Glutamatergic neuron (in vitro differentiated cells): ENCODE data around the gene TMEM51. TPM values are rescaled to one million over a fixed set of nuclear protein-coding genes. Genes with fewer than 3 reads are reported as not detected.

Source experiments
- DNase-seq: peaks from one replicate; pipeline ENCODE4 v3.0.0; 2022
- H3K27ac Mint-ChIP-seq: one replicate; pipeline ENCODE4 v1.8.0; 2020; ENCODE audit warnings: mild to moderate bottlenecking, mixed read lengths, inconsistent platforms; ENCODE audit not compliant: unreplicated experiment
- H3K27me3 Mint-ChIP-seq: one replicate; pipeline ENCODE4 v1.8.0; 2020; ENCODE audit warnings: mild to moderate bottlenecking, moderate library complexity, mixed read lengths, inconsistent platforms; ENCODE audit not compliant: unreplicated experiment
- H3K36me3 Mint-ChIP-seq: one replicate; pipeline ENCODE4 v1.8.0; 2020; ENCODE audit warnings: mild to moderate bottlenecking, mixed read lengths, inconsistent platforms; ENCODE audit not compliant: unreplicated experiment
- H3K4me1 Mint-ChIP-seq: one replicate; pipeline ENCODE4 v1.8.0; 2020; ENCODE audit warnings: mild to moderate bottlenecking, low read depth, mixed read lengths, inconsistent platforms; ENCODE audit not compliant: unreplicated experiment
- H3K4me3 Mint-ChIP-seq: one replicate; pipeline ENCODE4 v1.8.0; 2020; ENCODE audit warnings: mild to moderate bottlenecking, mixed read lengths, inconsistent platforms; ENCODE audit not compliant: unreplicated experiment
- H3K9me3 Mint-ChIP-seq: one replicate; pipeline ENCODE4 v1.8.0; 2020; ENCODE audit warnings: mild to moderate bottlenecking, moderate library complexity, mixed read lengths, inconsistent platforms; ENCODE audit not compliant: unreplicated experiment
- total RNA-seq: library from RNA; stranded (reverse); fragmentation: NEBNext Ultra II Directional; extraction: Animal tissue kit (Norgen Biotek cat#: 25700); gene quantifications from one replicate; pipeline ENCODE4 v1.2.1, GENCODE V29; 2021; ENCODE audit not compliant: unreplicated experiment
- TF ChIP-seq, protein P1 (sequence below): fragments of 200-600 bp; sonication (generic); IDR thresholded peaks from one replicate; pipeline ENCODE4 v1.5.0; 2021; ENCODE audit not compliant: partially characterized antibody, unreplicated experiment

TMEM51 gene
- total RNA-seq, 1 donor from 2014 or later = 3.2 TPM

DNA sequence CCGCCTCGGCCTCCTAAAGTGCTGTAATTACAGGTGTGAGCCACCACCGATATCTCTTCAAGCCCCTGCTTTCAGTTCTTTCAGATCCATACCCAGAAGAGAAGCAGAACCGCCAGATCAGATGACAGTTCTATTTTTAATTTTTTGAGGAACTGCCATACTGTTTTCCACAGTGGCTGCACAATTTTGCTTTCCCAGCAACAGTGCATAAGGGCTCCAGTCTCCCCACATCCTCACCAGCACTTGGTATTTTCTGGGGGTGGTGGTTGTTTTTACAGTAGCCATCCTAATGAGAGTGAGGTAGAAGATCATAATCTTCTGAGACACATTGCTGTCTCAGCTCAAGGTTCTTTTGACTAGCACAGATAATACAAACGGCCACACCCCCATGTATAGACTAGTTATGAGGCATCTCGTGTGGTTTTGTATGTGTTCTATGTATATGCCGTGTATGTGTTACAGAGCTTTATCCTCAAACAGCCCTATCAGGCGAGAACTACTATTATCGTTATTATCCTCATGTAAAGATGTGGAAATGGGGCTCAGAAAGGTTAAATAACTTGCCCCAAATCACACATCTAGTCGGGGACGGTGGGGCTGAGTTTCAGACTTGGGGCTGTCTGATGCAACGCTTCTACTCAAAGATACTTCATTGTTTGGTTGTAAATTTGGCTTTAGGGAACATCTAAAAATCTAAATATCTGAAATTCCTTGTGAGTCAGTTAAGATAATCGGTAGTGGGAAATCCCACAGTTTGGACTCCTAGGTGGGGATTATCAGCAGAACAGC lies 105.5 kb downstream of the TMEM51 start:
- peaks cover 5% of the 10 kb centered on the region for H3K27me3 Mint-ChIP-seq
- peaks cover 2% of the 10 kb centered on the region for H3K9me3 Mint-ChIP-seq
- no peaks in the 10 kb centered on the region for H3K36me3 Mint-ChIP-seq
- TF ChIP-seq, protein P1, sequence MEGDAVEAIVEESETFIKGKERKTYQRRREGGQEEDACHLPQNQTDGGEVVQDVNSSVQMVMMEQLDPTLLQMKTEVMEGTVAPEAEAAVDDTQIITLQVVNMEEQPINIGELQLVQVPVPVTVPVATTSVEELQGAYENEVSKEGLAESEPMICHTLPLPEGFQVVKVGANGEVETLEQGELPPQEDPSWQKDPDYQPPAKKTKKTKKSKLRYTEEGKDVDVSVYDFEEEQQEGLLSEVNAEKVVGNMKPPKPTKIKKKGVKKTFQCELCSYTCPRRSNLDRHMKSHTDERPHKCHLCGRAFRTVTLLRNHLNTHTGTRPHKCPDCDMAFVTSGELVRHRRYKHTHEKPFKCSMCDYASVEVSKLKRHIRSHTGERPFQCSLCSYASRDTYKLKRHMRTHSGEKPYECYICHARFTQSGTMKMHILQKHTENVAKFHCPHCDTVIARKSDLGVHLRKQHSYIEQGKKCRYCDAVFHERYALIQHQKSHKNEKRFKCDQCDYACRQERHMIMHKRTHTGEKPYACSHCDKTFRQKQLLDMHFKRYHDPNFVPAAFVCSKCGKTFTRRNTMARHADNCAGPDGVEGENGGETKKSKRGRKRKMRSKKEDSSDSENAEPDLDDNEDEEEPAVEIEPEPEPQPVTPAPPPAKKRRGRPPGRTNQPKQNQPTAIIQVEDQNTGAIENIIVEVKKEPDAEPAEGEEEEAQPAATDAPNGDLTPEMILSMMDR = no peak
- DNase-seq = no peak
- no peak overlapping the region for H3K4me3 Mint-ChIP-seq
- no peaks in the 10 kb centered on the region for H3K4me1 Mint-ChIP-seq
- no peak overlapping the region for H3K27ac Mint-ChIP-seq

DNA sequence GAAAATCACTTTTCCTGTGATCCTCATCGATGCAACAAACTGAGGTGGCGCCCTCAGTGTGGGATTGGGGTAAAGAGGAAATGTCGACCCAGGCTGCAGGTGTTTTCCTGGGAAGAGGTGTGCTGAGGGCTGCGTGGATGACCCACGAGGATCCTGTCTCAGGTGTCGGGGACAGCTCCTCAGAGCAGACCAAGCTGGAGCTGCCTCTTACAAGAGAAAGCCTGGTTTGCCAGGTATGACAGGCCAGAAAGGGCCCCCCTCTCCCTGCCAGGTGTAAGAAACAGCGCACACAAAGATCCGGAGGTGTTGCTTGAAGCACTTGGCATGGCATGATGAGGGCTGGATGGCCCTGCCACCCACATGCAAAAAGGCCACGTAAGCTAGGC lies 106.1 kb downstream of the TMEM51 start:
- H3K36me3 Mint-ChIP-seq = peaks cover 2% of the 10 kb centered on the region
- H3K4me3 Mint-ChIP-seq = no peak overlapping the region
- H3K4me1 Mint-ChIP-seq = no peaks in the 10 kb centered on the region
- peaks cover 5% of the 10 kb centered on the region for H3K27me3 Mint-ChIP-seq
- no peak for DNase-seq
- no peak overlapping the region for H3K27ac Mint-ChIP-seq
- TF ChIP-seq, protein P1 = no peak
- H3K9me3 Mint-ChIP-seq = peaks cover 2% of the 10 kb centered on the region

DNA sequence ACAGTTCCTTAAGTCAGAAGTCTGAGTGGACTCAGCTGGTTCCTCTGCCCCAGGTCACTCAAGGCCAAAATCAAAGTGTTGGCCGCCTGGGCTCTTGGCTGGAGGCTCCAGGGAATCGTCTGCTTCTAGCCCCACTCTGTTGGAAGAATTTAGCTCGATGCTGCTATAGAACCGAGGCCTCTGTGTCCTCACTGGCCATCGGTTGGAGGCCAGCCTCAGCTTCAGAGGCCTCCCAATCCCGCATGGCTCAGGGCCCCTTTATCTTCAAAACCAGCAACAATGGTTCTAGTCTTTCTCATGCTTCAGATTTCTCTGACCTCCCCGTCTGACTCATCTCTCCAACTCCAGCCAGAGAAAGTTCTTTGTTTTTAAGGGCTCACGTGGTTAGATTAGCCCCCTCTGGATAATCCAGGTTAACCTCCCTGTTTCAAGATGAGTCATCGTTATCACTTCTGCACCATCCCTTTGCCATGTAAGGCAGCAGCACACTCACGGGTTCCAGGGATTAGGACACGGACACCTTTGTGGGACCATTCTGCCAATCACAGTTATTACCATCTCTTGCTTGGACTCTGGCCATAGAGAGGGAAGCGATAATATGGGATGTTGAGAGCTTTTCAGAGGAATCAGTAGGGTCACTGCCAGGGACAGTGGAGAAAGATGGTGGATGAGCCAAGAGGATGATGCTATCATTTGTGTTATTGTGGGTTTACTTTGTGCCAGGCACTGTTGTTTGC lies 107.0 kb downstream of the TMEM51 start:
- peaks cover 5% of the 10 kb centered on the region for H3K27me3 Mint-ChIP-seq
- no peak overlapping the region for H3K4me3 Mint-ChIP-seq
- no peaks in the 10 kb centered on the region for H3K4me1 Mint-ChIP-seq
- H3K36me3 Mint-ChIP-seq = peaks cover 8% of the 10 kb centered on the region
- TF ChIP-seq, protein P1 = no peak
- DNase-seq = no peak
- H3K27ac Mint-ChIP-seq = no peak overlapping the region
- H3K9me3 Mint-ChIP-seq = peaks cover 2% of the 10 kb centered on the region

DNA sequence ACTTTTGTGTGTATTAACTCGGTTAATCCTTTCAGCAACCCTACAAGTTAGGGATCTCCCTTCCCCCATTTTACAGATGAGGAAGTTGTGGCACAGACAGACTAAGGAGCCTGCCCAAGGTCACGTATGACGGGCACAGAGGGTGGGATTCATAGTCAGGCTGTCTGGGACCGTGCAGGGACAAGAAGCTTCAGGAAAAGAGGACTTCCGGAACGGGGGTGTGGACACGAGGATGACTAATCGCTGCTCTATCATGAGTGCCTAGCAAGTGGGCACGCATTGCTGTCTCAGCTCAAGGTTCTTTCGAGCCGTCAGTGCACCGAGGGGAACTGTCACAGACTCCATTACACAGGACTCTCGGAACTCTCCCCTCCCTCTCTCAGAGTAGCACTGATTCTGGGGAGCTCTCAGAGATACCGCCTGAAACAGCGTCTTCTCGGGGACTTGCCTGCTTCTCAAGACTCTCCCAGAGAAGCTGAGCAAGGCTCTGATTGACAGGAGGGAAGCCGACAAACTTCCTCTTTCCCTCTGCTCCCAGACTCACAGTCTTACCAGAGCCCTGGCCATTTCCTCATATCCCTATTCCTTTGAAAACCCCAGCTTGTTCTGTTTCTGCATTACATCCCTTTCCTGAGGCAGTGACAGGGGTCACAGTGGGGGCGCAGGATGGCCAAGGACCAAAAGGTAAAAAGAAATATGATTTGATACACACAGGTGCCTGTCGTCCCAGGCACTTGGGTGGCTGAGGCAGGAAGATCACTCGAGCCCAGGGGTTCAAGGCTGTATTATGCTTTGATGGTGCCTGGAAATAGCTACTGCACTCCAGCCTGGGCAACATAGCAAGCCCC lies 107.8 kb downstream of the TMEM51 start:
- Mint-ChIP-seq H3K9me3 (peaks cover 2% of the 10 kb centered on the region), H3K4me1 (no peaks in the 10 kb centered on the region), H3K27me3 (peaks cover 5% of the 10 kb centered on the region), H3K36me3 (peaks cover 8% of the 10 kb centered on the region), H3K4me3 (no peak overlapping the region), H3K27ac (no peak overlapping the region)
- TF ChIP-seq, protein P1 = no peak
- DNase-seq = no peak
